K562 (cell line): Measurements from ENCODE around the gene TNFRSF13B. TPM values are rescaled to one million over a fixed set of nuclear protein-coding genes. Genes with fewer than 3 reads are reported as not detected.
A peak's percentile ranks its signal among the peaks of the same experiment; 100 is the strongest.
"Not testable (repeated sequence)": the region's sequence is repeated elsewhere in the genome, so short reads cannot be mapped to it uniquely, and the experiment has no call there.

Source experiments
- ATAC-seq: fragments of 200-7000 bp; cut with Tn5 transposase; 3 replicates; pipeline ENCODE4 v1.9.1; 2020; ENCODE audit warnings: moderate library complexity
- BruUV-seq: library from RNA; stranded (reverse); fragments of 400-500 nt; replicated peaks from 2 replicates; lab custom pipeline; 2021; lab: Mats Ljungman, UMichigan
- CTCF ChIA-PET: fragments of 300-600 bp; formaldehyde crosslinking; extraction: SDS; loops from one replicate; lab custom pipeline; 2021; ENCODE audit warnings: low intra/inter-chr PET ratio; lab: Yijun Ruan, JAX
- POLR2A ChIA-PET: fragments of 300-600, 350-650 bp; sonication (Branson Sonifier 250); formaldehyde crosslinking; extraction: SDS; loops from one replicate; lab custom pipeline; 2021; ENCODE audit warnings: antibody characterized with exemption, inconsistent platforms; lab: Yijun Ruan, JAX
- DNase-seq, 4 experiments: peaks; one replicate each; pipeline versions ENCODE4 v3.0.0 to v3.0.0-alpha.2; 2011 to 2018; ENCODE audit warnings: low spot score in 3 of 4, mixed read lengths in 3 of 4; ENCODE audit errors: extremely low read depth in 1 of 4
- FAIRE-seq: peaks from 2 replicates; lab custom pipeline; 2011; peaks lifted over from hg19 to GRCh38; lab: Jason Lieb, UNC
- H2AFZ ChIP-seq: 2 replicates; pipeline ENCODE4 v1.6.0; 2011; ENCODE audit warnings: low read depth, low read length, control low read depth, inconsistent platforms
- H3K27ac ChIP-seq: fragments of 200-600 bp; 3 replicates; pipeline ENCODE4 v1.8.0; 2011; ENCODE audit warnings: low read depth, mild to moderate bottlenecking, control low read depth, inconsistent platforms, low read length, moderate library complexity, mixed read lengths; ENCODE audit errors: extremely low read depth
- H3K27me3 ChIP-seq, 2 experiments: fragments of 300-600 bp in 1 of 2; 2 replicates in 1 of 2; 3 replicates in 1 of 2; pipeline versions ENCODE4 v1.6.0 to v1.8.0; 2011; ENCODE audit warnings: inconsistent platforms in 2 of 2, low read length in 2 of 2, mild to moderate bottlenecking in 1 of 2, mixed read lengths in 1 of 2, moderate library complexity in 1 of 2; ENCODE audit not compliant: control insufficient read depth in 2 of 2, insufficient read depth in 2 of 2
- H3K36me3 ChIP-seq: fragments of 300-600 bp; 3 replicates; pipeline ENCODE4 v1.8.0; 2011; ENCODE audit warnings: mild to moderate bottlenecking, low read length, inconsistent platforms; ENCODE audit not compliant: control insufficient read depth, insufficient read depth
- H3K4me1 ChIP-seq, 2 experiments: fragments of 200-600 bp in 1 of 2; replicated peaks in 1 of 2; 2 replicates in 1 of 2; 3 replicates in 1 of 2; pipeline versions ENCODE4 v1.5.1 to v1.8.0; 2011; ENCODE audit warnings: inconsistent platforms in 2 of 2, low read length in 2 of 2, mild to moderate bottlenecking in 1 of 2, mixed read lengths in 1 of 2, moderate library complexity in 1 of 2; ENCODE audit not compliant: control insufficient read depth in 2 of 2, insufficient read depth in 2 of 2
- H3K4me2 ChIP-seq: 2 replicates; pipeline ENCODE4 v1.6.1; 2011; ENCODE audit warnings: low read length, control low read depth, inconsistent platforms, mixed read lengths; ENCODE audit not compliant: insufficient read depth
- H3K4me3 ChIP-seq: fragments of 200-600 bp; sonication (generic), shearing (Covaris generic); 2 replicates; pipeline ENCODE4 v1.5.1; 2016; ENCODE audit warnings: control low read depth, inconsistent platforms
- H3K79me2 ChIP-seq: fragments of 200-600 bp; 3 replicates; pipeline ENCODE4 v1.8.0; 2011; ENCODE audit warnings: low read length, inconsistent platforms; ENCODE audit not compliant: control insufficient read depth, insufficient read depth
- H3K9ac ChIP-seq, 2 experiments: 2 replicates each; pipeline versions ENCODE4 v1.6.0 to v1.6.1; 2011; ENCODE audit warnings: low read depth in 2 of 2, low read length in 2 of 2, control low read depth in 1 of 2, inconsistent platforms in 1 of 2, mild to moderate bottlenecking in 1 of 2, mixed read lengths in 1 of 2; ENCODE audit not compliant: insufficient read depth in 1 of 2
- H3K9me1 ChIP-seq: one replicate; pipeline ENCODE4 v1.6.0; 2011; ENCODE audit warnings: inconsistent platforms, mild to moderate bottlenecking, low read length, moderate library complexity; ENCODE audit not compliant: control insufficient read depth, insufficient read depth
- H3K9me3 ChIP-seq: replicated peaks from 2 replicates; pipeline ENCODE4 v1.5.1; 2011; ENCODE audit warnings: low read depth, low read length, inconsistent platforms; ENCODE audit not compliant: control insufficient read depth, insufficient read depth
- H4K20me1 ChIP-seq: replicated peaks from 2 replicates; pipeline ENCODE4 v1.6.1; 2011; ENCODE audit warnings: low read length, inconsistent platforms, mixed read lengths; ENCODE audit not compliant: control insufficient read depth, insufficient read depth
- WGBS: fragments of 100-300 bp; shearing (Covaris generic); methylation state at CpG from one replicate; pipeline ENCODE4 v1.1.6; 2016; ENCODE audit warnings: low coverage, mixed read lengths; ENCODE audit not compliant: insufficient coverage; ENCODE audit errors: missing lambda C conversion rate; 5-methylcytosine and 5-hydroxymethylcytosine counted together
- in situ Hi-C: fragments of 300-500 bp; cut with MboI; formaldehyde crosslinking; loops from 4 replicates; pipeline ENCODE4 v1.15.0; 2018; ENCODE audit warnings: inconsistent platforms, mixed read lengths
- intact Hi-C: fragments of 100-400 bp; cut with micrococcal nuclease; formaldehyde crosslinking; loops from 2 replicates; pipeline ENCODE4 v1.14.2; 2022
- polyA plus RNA-seq, 8 experiments: library from polyadenylated mRNA; depleted of rRNA in 4 of 8; stranded (reverse) in 5 of 8; unstranded in 3 of 8; fragments of >200 nt; fragmentation: Nextera tagmentation in 2 of 8; fragmentation: Illumina TruSeq in 1 of 8; extraction: Ambion mirVana in 2 of 8; extraction: Trizol in 1 of 8; gene quantifications; 2 replicates each; pipeline versions ENCODE4 v1.2.1 to v1.2.3, GENCODE V29; 2011 to 2014; ENCODE audit warnings: inconsistent platforms in 1 of 8, missing spikeins in 1 of 8
- total RNA-seq, 7 experiments: library from RNA; depleted of rRNA in 6 of 7; stranded (reverse); fragments of >200 nt in 6 of 7; fragmentation: Illumina TruSeq in 2 of 7; extraction: Trizol in 2 of 7; gene quantifications; 2 replicates each; pipeline versions ENCODE4 v1.2.1 to v1.2.3, GENCODE V29; 2011 to 2021; ENCODE audit warnings: low replicate concordance in 1 of 7

TNFRSF13B gene
- total and polyA plus RNA-seq, 9 of the 15 experiments (the other 6 are each of a cell fraction or from before 2014, with no cell fraction given) = not detected

GRCh38 chr17:17009972-17010371 is 38.1 kb upstream of the TNFRSF13B start:
- POLR2A ChIA-PET, H3K27ac ChIP-seq, intact Hi-C loops, H3K4me2 ChIP-seq, H2AFZ ChIP-seq, BruUV-seq, H3K27me3 ChIP-seq, H3K4me3 ChIP-seq, CTCF ChIA-PET, H3K9ac ChIP-seq, H3K4me1 ChIP-seq, H3K79me2 ChIP-seq, H3K36me3 ChIP-seq, H4K20me1 ChIP-seq, DNase-seq, H3K9me3 ChIP-seq, H3K9me1 ChIP-seq: not testable (repeated sequence)
- WGBS = 25% methylated on average over 1 of the region's 4 CpGs
- in situ Hi-C loops = loop anchor here (10.0 kb wide), 1 partner anchor 115 kb away; no protein-coding TSS in a partner anchor
- ATAC-seq (peak; percentile 77), FAIRE-seq (peak; percentile 83)

- H3K9ac ChIP-seq, H3K4me3 ChIP-seq, FAIRE-seq, H3K27me3 ChIP-seq, H3K27ac ChIP-seq, H3K4me1 ChIP-seq, POLR2A ChIA-PET, H3K4me2 ChIP-seq, BruUV-seq, H3K36me3 ChIP-seq, DNase-seq, intact Hi-C loops, H3K9me3 ChIP-seq, H2AFZ ChIP-seq, ATAC-seq, H3K79me2 ChIP-seq, H3K9me1 ChIP-seq, CTCF ChIA-PET, H4K20me1 ChIP-seq: not testable (repeated sequence)
- in situ Hi-C loops = loop anchor here (10.0 kb wide), 1 partner anchor 116 kb away; no protein-coding TSS in a partner anchor
- WGBS = 2% methylated on average over 7 of the region's 10 CpGs
These were observed 36.9 kb upstream of the TNFRSF13B start for GRCh38 chr17:17008621-17009397.
